Endothelial cell of umbilical vein (primary cell): Measurements from ENCODE around the gene OLFML2B. TPM values are rescaled to one million over a fixed set of nuclear protein-coding genes. Genes with fewer than 3 reads are reported as not detected.

Experiments
- BruUV-seq: library from RNA; stranded (reverse); fragments of 400-500 nt; replicated peaks from 2 replicates; lab custom pipeline; 2021; lab: Mats Ljungman, UMichigan
- CTCF ChIA-PET: fragments of 300-600, 350-600 bp; sonication (Branson Sonifier 250); formaldehyde crosslinking; loops from one replicate; lab custom pipeline; 2021; ENCODE audit warnings: antibody characterized with exemption, inconsistent platforms; lab: Charles Lee
- POLR2A ChIA-PET: fragments of 300-600, 350-600 bp; sonication (Branson Sonifier 250); formaldehyde crosslinking; loops from one replicate; lab custom pipeline; 2021; ENCODE audit warnings: antibody characterized with exemption, inconsistent platforms; lab: Charles Lee
- DNase-seq: peaks from one replicate; pipeline ENCODE4 v3.0.0-alpha.2; 2011; ENCODE audit warnings: low read depth, low spot score
- FAIRE-seq: peaks from 2 replicates; lab custom pipeline; 2011; peaks lifted over from hg19 to GRCh38; lab: Jason Lieb, UNC
- H2AFZ ChIP-seq: 2 replicates; pipeline ENCODE4 v1.6.0; 2012; ENCODE audit warnings: low read depth, low read length, control low read depth, inconsistent platforms
- H3K27ac ChIP-seq: 2 replicates; pipeline ENCODE4 v1.5.1; 2011; ENCODE audit warnings: low read depth, mild to moderate bottlenecking, control low read depth, low read length, moderate library complexity; ENCODE audit not compliant: insufficient read depth
- H3K27me3 ChIP-seq, 2 experiments: 2 replicates each; pipeline versions ENCODE4 v1.6.0 to v1.6.1; 2011; ENCODE audit warnings: low read length in 2 of 2, mixed read lengths in 1 of 2; ENCODE audit not compliant: control insufficient read depth in 2 of 2, insufficient read depth in 2 of 2
- H3K36me3 ChIP-seq, 2 experiments: 2 replicates in 1 of 2; 3 replicates in 1 of 2; pipeline ENCODE4 v1.5.1; 2011; ENCODE audit warnings: low read length in 2 of 2, mild to moderate bottlenecking in 1 of 2, moderate library complexity in 1 of 2; ENCODE audit not compliant: control insufficient read depth in 2 of 2, insufficient read depth in 2 of 2; ENCODE audit errors: extremely low read depth in 1 of 2
- H3K4me1 ChIP-seq: 3 replicates; pipeline ENCODE4 v1.5.1; 2011; ENCODE audit warnings: mild to moderate bottlenecking, low read length; ENCODE audit not compliant: control insufficient read depth, insufficient read depth; ENCODE audit errors: extremely low read depth
- H3K4me2 ChIP-seq: 2 replicates; pipeline ENCODE4 v1.6.1; 2011; ENCODE audit warnings: low read length, control low read depth, mixed read lengths; ENCODE audit not compliant: insufficient read depth
- H3K4me3 ChIP-seq, 3 experiments: fragments of 200-600 bp in 1 of 3; sonication (generic), shearing (Covaris generic) in 1 of 3; replicated peaks in 1 of 3; 2 replicates each; pipeline ENCODE4 v1.5.1; 2011 to 2016; ENCODE audit warnings: control low read depth in 3 of 3, low read length in 3 of 3, mild to moderate bottlenecking in 2 of 3, inconsistent platforms in 1 of 3, low read depth in 1 of 3, moderate library complexity in 1 of 3; ENCODE audit not compliant: insufficient read depth in 1 of 3
- H3K79me2 ChIP-seq: 2 replicates; pipeline ENCODE4 v1.6.0; 2012; ENCODE audit warnings: low read length, inconsistent platforms; ENCODE audit not compliant: control insufficient read depth, insufficient read depth
- H3K9ac ChIP-seq: replicated peaks from 2 replicates; pipeline ENCODE3; 2011; ENCODE audit warnings: low read length, control low read depth; ENCODE audit not compliant: insufficient read depth; ENCODE audit errors: extremely low read depth
- H3K9me1 ChIP-seq: replicated peaks from 3 replicates; pipeline ENCODE4 v1.6.0; 2011; ENCODE audit warnings: mild to moderate bottlenecking, low read length; ENCODE audit not compliant: control insufficient read depth, insufficient read depth; ENCODE audit errors: extremely low read depth
- H3K9me3 ChIP-seq: replicated peaks from 2 replicates; pipeline ENCODE4 v1.5.1; 2012; ENCODE audit warnings: low read length, inconsistent platforms; ENCODE audit not compliant: control insufficient read depth, insufficient read depth
- H4K20me1 ChIP-seq: replicated peaks from 2 replicates; pipeline ENCODE3; 2011; ENCODE audit warnings: mild to moderate bottlenecking, low read length; ENCODE audit not compliant: control insufficient read depth, insufficient read depth; ENCODE audit errors: extremely low read depth
- EZH2 ChIP-seq: IDR thresholded peaks from 2 replicates; pipeline ENCODE4 v1.6.1; 2012; ENCODE audit warnings: borderline replicate concordance, low read depth, mild to moderate bottlenecking, moderate library complexity, low read length, inconsistent platforms; ENCODE audit not compliant: severe bottlenecking
- FOS ChIP-seq: IDR thresholded peaks from 2 replicates; pipeline ENCODE4 v1.6.1; 2011; ENCODE audit warnings: mild to moderate bottlenecking, low read length, moderate library complexity, borderline replicate concordance; ENCODE audit not compliant: insufficient read depth
- GATA2 ChIP-seq: IDR thresholded peaks from 2 replicates; pipeline ENCODE4 v1.7.0; 2011; ENCODE audit warnings: low read depth, mild to moderate bottlenecking, moderate library complexity, mixed read lengths, low read length; ENCODE audit not compliant: insufficient read length, insufficient read depth
- JUN ChIP-seq: IDR thresholded peaks from 2 replicates; pipeline ENCODE4 v1.6.1; 2011; ENCODE audit warnings: borderline replicate concordance, low read depth; ENCODE audit not compliant: insufficient read length, insufficient read depth
- MYC ChIP-seq: IDR thresholded peaks from one replicate; pipeline ENCODE4 v1.6.1; 2011; ENCODE audit warnings: mild to moderate bottlenecking, low read depth, low read length
- POLR2A ChIP-seq: IDR thresholded peaks from 2 replicates; pipeline ENCODE4 v1.6.1; 2012; ENCODE audit warnings: low read depth, mild to moderate bottlenecking, control low read depth, low read length
- POLR2AphosphoS5 ChIP-seq: IDR thresholded peaks from 2 replicates; pipeline ENCODE4 v1.6.1; 2012; ENCODE audit warnings: low read depth, mild to moderate bottlenecking, control low read depth, low read length, moderate library complexity; ENCODE audit not compliant: insufficient read depth
- dilution Hi-C: fragments of 300-500 bp; cut with MboI; formaldehyde crosslinking; loops from one replicate; pipeline ENCODE4 v1.15.0; 2019; ENCODE audit warnings: low sequenced_read_pairs; ENCODE audit not compliant: extremely low pct_ligation_motif_present
- intact Hi-C: fragments of 100-400 bp; cut with micrococcal nuclease; formaldehyde crosslinking; loops from one replicate; pipeline ENCODE4 v1.10.0; 2022
- polyA plus RNA-seq, 4 experiments: library from polyadenylated mRNA; depleted of rRNA in 3 of 4; stranded (reverse) in 3 of 4; unstranded in 1 of 4; fragments of >200 nt; gene quantifications; 2 replicates each; pipeline versions ENCODE4 v1.2.1 to v1.2.3, GENCODE V29; 2011 to 2012; ENCODE audit warnings: missing spikeins in 1 of 4
- total RNA-seq: library from RNA; stranded (reverse); gene quantifications from 2 replicates; pipeline ENCODE4 v1.2.3, GENCODE V29; 2021
- TF ChIP-seq, protein P1 (sequence below): IDR thresholded peaks from 2 replicates; pipeline ENCODE4 v1.6.1; 2011; ENCODE audit not compliant: insufficient read depth, insufficient read length

Gene OLFML2B
- total and polyA plus RNA-seq, 2 donors (not counting 3 experiments of a cell fraction or from before 2014, with no cell fraction given): 0.58 to 0.62 TPM

- no peaks in the 10 kb centered on the region for H3K4me1 ChIP-seq
- no peak overlapping the region for H3K27ac ChIP-seq
- intact Hi-C loops: no loop called here
- ChIA-PET POLR2A (no interaction called here), CTCF (interaction anchor here (1.4 kb wide), 1 partner anchor 78 kb away, joined by 3 read pairs; the partner anchor contains the start of gene OLFML2B)
- no peaks in the 10 kb centered on the region for H3K9me1 ChIP-seq
- H3K9ac ChIP-seq: no peak overlapping the region
- H3K79me2 ChIP-seq: no peaks in the 10 kb centered on the region
- TF ChIP-seq MYC: no peak
- TF ChIP-seq POLR2A: no peak
- no peak for TF ChIP-seq POLR2AphosphoS5
- TF ChIP-seq, protein P1, sequence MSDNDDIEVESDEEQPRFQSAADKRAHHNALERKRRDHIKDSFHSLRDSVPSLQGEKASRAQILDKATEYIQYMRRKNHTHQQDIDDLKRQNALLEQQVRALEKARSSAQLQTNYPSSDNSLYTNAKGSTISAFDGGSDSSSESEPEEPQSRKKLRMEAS: no peak
- no peak for TF ChIP-seq JUN
- no peak for TF ChIP-seq GATA2
- no peak for TF ChIP-seq FOS
- no peak for TF ChIP-seq EZH2
- H3K9me3 ChIP-seq: no peaks in the 10 kb centered on the region
- H3K36me3 ChIP-seq: peaks cover 0 to 2% of the 10 kb centered on the region in 2 experiments
- DNase-seq (no peak), FAIRE-seq (no peak)
- dilution Hi-C loops: no loop called here
- no peaks in the 10 kb centered on the region for H4K20me1 ChIP-seq
- no peak overlapping the region for H3K4me3 ChIP-seq
- H3K4me2 ChIP-seq: no peak overlapping the region
- BruUV-seq: no TSS peak
- H3K27me3 ChIP-seq: no peaks in the 10 kb centered on the region
- H2AFZ ChIP-seq: no peak overlapping the region
Measured at GRCh38 chr1:161945306-161946060, 78.2 kb downstream of the OLFML2B start.
